ENCODE results near the gene CYP39A1.

The CYP39A1 gene

DNA sequence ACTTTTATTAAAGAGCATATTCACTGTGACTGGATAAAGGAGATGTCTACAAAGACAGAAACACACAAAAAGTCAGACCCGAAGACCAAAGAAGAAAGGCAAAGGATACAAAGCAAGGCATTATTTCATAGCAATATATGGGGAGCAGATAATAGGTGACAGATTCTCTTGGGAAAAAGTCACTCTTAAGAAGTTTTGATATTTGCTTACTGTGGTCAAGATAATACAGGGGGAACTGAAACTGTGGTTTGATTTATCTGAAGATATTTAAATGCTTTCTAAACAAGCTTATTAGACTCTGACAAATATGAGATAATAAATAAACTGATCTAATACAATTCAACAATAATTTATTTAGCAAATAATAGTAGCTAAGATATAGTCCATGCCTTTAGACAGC, 14.7 kb downstream of the CYP39A1 start:
- Histone ChIP-seq H3F3A (ENCODE audit: control insufficient read depth, insufficient read depth) (peaks cover 16% of the 10 kb centered on the region), H3K27me3 (ENCODE audit: control insufficient read depth, low read length) (no peaks in the 10 kb centered on the region), H3K27ac (ENCODE audit: low read depth, low read length) (peak overlapping the region; percentile 97), H3K9me2 (replicated peaks; ENCODE audit: control insufficient read depth, low read length) (no peaks in the 10 kb centered on the region), H3K36me3 (ENCODE audit: control insufficient read depth, low read length) (peaks cover 40% of the 10 kb centered on the region), H3K9me3 (ENCODE audit: control insufficient read depth, insufficient read depth, low read length) (no peaks in the 10 kb centered on the region), H4K20me1 (ENCODE audit: control insufficient read depth, insufficient read depth, low read depth, low read length) (no peaks in the 10 kb centered on the region), H3K79me2 (ENCODE audit: control insufficient read depth, low read length) (peaks cover 58% of the 10 kb centered on the region), H3K4me1 (ENCODE audit: control insufficient read depth, low read length) (peaks cover 92% of the 10 kb centered on the region), H3K4me3 (ENCODE audit: low read length) (peak overlapping the region; percentile 78), H3K4me2 (ENCODE audit: low read length) (peak overlapping the region; percentile 99)
- TF ChIP-seq, protein P1, sequence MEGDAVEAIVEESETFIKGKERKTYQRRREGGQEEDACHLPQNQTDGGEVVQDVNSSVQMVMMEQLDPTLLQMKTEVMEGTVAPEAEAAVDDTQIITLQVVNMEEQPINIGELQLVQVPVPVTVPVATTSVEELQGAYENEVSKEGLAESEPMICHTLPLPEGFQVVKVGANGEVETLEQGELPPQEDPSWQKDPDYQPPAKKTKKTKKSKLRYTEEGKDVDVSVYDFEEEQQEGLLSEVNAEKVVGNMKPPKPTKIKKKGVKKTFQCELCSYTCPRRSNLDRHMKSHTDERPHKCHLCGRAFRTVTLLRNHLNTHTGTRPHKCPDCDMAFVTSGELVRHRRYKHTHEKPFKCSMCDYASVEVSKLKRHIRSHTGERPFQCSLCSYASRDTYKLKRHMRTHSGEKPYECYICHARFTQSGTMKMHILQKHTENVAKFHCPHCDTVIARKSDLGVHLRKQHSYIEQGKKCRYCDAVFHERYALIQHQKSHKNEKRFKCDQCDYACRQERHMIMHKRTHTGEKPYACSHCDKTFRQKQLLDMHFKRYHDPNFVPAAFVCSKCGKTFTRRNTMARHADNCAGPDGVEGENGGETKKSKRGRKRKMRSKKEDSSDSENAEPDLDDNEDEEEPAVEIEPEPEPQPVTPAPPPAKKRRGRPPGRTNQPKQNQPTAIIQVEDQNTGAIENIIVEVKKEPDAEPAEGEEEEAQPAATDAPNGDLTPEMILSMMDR (IDR thresholded peaks at IDR 0.05; ENCODE audit: low read depth, low read length, poor library complexity, severe bottlenecking) = no peak
- TF ChIP-seq EZH2phosphoT487 (IDR thresholded peaks at IDR 0.05; ENCODE audit: borderline replicate concordance, low read length) = no peak

DNA sequence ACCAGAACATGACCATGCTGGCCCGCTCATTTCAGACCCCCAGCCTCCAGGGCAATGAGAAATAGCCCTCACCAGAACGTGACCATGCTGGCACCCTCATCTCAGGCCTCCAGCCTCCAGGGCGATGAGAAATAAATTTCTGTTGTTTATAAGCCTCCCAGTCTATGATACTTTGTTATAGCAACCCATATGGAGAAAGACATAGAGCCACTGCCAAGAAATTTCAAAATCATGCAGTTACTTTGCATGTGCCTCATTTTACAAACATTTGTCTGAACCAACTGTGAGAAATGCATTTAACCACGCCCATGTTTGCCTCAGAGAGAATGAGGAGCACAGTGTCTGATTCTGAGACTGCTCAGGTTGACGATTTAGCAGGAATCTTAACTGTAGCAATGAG, 15.5 kb downstream of the CYP39A1 start:
- Histone ChIP-seq H3K9me3 (ENCODE audit: control insufficient read depth, insufficient read depth, low read length) (no peaks in the 10 kb centered on the region), H3F3A (ENCODE audit: control insufficient read depth, insufficient read depth) (peaks cover 16% of the 10 kb centered on the region), H3K4me1 (ENCODE audit: control insufficient read depth, low read length) (peaks cover 89% of the 10 kb centered on the region), H4K20me1 (ENCODE audit: control insufficient read depth, insufficient read depth, low read depth, low read length) (no peaks in the 10 kb centered on the region), H3K4me2 (ENCODE audit: low read length) (peak overlapping the region; percentile 99), H3K27me3 (ENCODE audit: control insufficient read depth, low read length) (no peaks in the 10 kb centered on the region), H3K79me2 (ENCODE audit: control insufficient read depth, low read length) (peaks cover 53% of the 10 kb centered on the region), H3K36me3 (ENCODE audit: control insufficient read depth, low read length) (peaks cover 41% of the 10 kb centered on the region), H3K4me3 (ENCODE audit: low read length) (peak overlapping the region; percentile 78), H3K9me2 (replicated peaks; ENCODE audit: control insufficient read depth, low read length) (no peaks in the 10 kb centered on the region), H3K27ac (ENCODE audit: low read depth, low read length) (peak overlapping the region; percentile 97)
- TF ChIP-seq, protein P1 (IDR thresholded peaks at IDR 0.05; ENCODE audit: low read depth, low read length, poor library complexity, severe bottlenecking) = no peak
- no peak for TF ChIP-seq EZH2phosphoT487 (IDR thresholded peaks at IDR 0.05; ENCODE audit: borderline replicate concordance, low read length)

DNA sequence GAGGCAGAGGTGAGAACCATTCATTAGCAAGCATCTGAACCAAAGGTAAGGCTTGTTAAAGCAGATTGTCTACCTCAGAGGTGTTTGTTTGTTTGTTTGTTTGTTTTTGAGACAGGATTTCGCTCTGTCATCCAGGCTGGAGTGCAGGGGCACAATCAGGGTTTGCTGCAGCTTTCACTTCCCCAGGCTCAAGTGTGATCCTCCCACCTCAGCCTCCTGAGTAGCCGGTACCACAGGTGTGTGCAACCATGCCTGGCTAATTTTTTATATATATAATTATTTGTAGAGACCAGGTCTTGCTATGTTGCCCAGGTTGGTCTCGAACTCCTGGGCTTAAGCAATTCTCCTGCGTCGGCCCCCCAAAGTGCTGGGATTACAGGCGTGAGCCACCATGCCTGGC, 17.2 kb downstream of the CYP39A1 start:
- Histone ChIP-seq H3K9me2 (replicated peaks; ENCODE audit: control insufficient read depth, low read length) (no peaks in the 10 kb centered on the region), H3K9me3 (ENCODE audit: control insufficient read depth, insufficient read depth, low read length) (no peaks in the 10 kb centered on the region), H3F3A (ENCODE audit: control insufficient read depth, insufficient read depth) (peaks cover 16% of the 10 kb centered on the region), H4K20me1 (ENCODE audit: control insufficient read depth, insufficient read depth, low read depth, low read length) (no peaks in the 10 kb centered on the region), H3K79me2 (ENCODE audit: control insufficient read depth, low read length) (peaks cover 44% of the 10 kb centered on the region), H3K4me2 (ENCODE audit: low read length) (peak overlapping the region; percentile 99), H3K4me3 (ENCODE audit: low read length) (peak overlapping the region; percentile 78), H3K27ac (ENCODE audit: low read depth, low read length) (peak overlapping the region; percentile 97), H3K36me3 (ENCODE audit: control insufficient read depth, low read length) (peaks cover 48% of the 10 kb centered on the region), H3K27me3 (ENCODE audit: control insufficient read depth, low read length) (no peaks in the 10 kb centered on the region), H3K4me1 (ENCODE audit: control insufficient read depth, low read length) (peaks cover 81% of the 10 kb centered on the region)
- TF ChIP-seq, protein P1 (IDR thresholded peaks at IDR 0.05; ENCODE audit: low read depth, low read length, poor library complexity, severe bottlenecking) = no peak
- TF ChIP-seq EZH2phosphoT487 (IDR thresholded peaks at IDR 0.05; ENCODE audit: borderline replicate concordance, low read length) = no peak

Data from DOHH2 (cell line).